Liver (tissue), 9 donors: Measurements from ENCODE around the gene ECM2. TPM values are rescaled to one million over a fixed set of nuclear protein-coding genes. Genes with fewer than 3 reads are reported as not detected.

ENCODE experiments used
- DNase-seq: peaks from one replicate; pipeline ENCODE4 v3.0.0-alpha.2; 2017; ENCODE audit warnings: low spot score
- H3K27ac ChIP-seq, 2 donors: one replicate each; pipeline ENCODE4 v1.7.0; 2013; ENCODE audit warnings: inconsistent platforms in 2 of 2, low read length in 2 of 2, control low read depth in 1 of 2, low read depth in 1 of 2, mild to moderate bottlenecking in 1 of 2
- H3K27me3 ChIP-seq, 4 donors: one replicate each; pipeline versions ENCODE4 v1.6.1 to v1.7.0; 2013; ENCODE audit warnings: low read length in 3 of 4, inconsistent platforms in 1 of 4, mild to moderate bottlenecking in 1 of 4, moderate library complexity in 1 of 4; ENCODE audit not compliant: control insufficient read depth in 4 of 4, insufficient read depth in 4 of 4
- H3K36me3 ChIP-seq, 4 donors: one replicate each; pipeline versions ENCODE4 v1.6.1 to v1.7.0; 2013; ENCODE audit warnings: low read length in 3 of 4, mild to moderate bottlenecking in 3 of 4, low read depth in 1 of 4, moderate library complexity in 1 of 4; ENCODE audit not compliant: control insufficient read depth in 4 of 4, insufficient read depth in 3 of 4
- H3K4me1 ChIP-seq, 4 donors: one replicate each; pipeline versions ENCODE4 v1.6.1 to v1.7.0; 2013; ENCODE audit warnings: low read length in 3 of 4, mild to moderate bottlenecking in 3 of 4, moderate library complexity in 1 of 4; ENCODE audit not compliant: control insufficient read depth in 4 of 4, insufficient read depth in 4 of 4
- H3K4me3 ChIP-seq, 3 donors: one replicate each; pipeline versions ENCODE4 v1.6.1 to v1.7.0; 2013; ENCODE audit warnings: low read length in 3 of 3, control low read depth in 1 of 3, low read depth in 1 of 3, mild to moderate bottlenecking in 1 of 3
- H3K9ac ChIP-seq, 2 donors: one replicate each; pipeline ENCODE4 v1.7.0; 2013; ENCODE audit warnings: low read length in 2 of 2, mild to moderate bottlenecking in 2 of 2, moderate library complexity in 2 of 2, control low read depth in 1 of 2, low read depth in 1 of 2
- H3K9me3 ChIP-seq, 4 donors: one replicate each; pipeline versions ENCODE4 v1.6.1 to v1.7.0; 2013; ENCODE audit warnings: low read length in 3 of 4; ENCODE audit not compliant: control insufficient read depth in 4 of 4
- EGR1 ChIP-seq, 2 donors: IDR thresholded peaks; 2 replicates each; pipeline ENCODE4 v1.6.1; 2016 to 2018; ENCODE audit warnings: antibody characterized with exemption in 2 of 2, low read depth in 2 of 2
- FOXA1 ChIP-seq: IDR thresholded peaks from 2 replicates; pipeline ENCODE4 v1.6.1; 2016; ENCODE audit warnings: antibody characterized with exemption
- FOXA2 ChIP-seq: IDR thresholded peaks from 2 replicates; pipeline ENCODE4 v1.6.1; 2016; ENCODE audit warnings: antibody characterized with exemption
- GABPA ChIP-seq, 2 donors: IDR thresholded peaks in 1 of 2; conservative IDR thresholded peaks in 1 of 2; 2 replicates each; pipeline ENCODE4 v1.6.1; 2016; ENCODE audit warnings: antibody characterized with exemption in 2 of 2, mild to moderate bottlenecking in 1 of 2, moderate library complexity in 1 of 2
- HNF4A ChIP-seq, 2 donors: conservative IDR thresholded peaks; 2 replicates each; pipeline ENCODE4 v1.6.1; 2016; ENCODE audit warnings: antibody characterized with exemption in 2 of 2, mild to moderate bottlenecking in 2 of 2
- HNF4G ChIP-seq: IDR thresholded peaks from 2 replicates; pipeline ENCODE4 v1.6.1; 2016; ENCODE audit warnings: antibody characterized with exemption
- JUND ChIP-seq, 2 donors: IDR thresholded peaks; 2 replicates each; pipeline ENCODE4 v1.6.1; 2016; ENCODE audit warnings: antibody characterized with exemption in 2 of 2
- NR2F2 ChIP-seq: IDR thresholded peaks from 2 replicates; pipeline ENCODE4 v1.6.1; 2016; ENCODE audit warnings: antibody characterized with exemption
- RAD21 ChIP-seq, 2 donors: IDR thresholded peaks; 2 replicates each; pipeline ENCODE4 v1.6.1; 2016; ENCODE audit warnings: antibody characterized with exemption in 2 of 2, mild to moderate bottlenecking in 2 of 2
- RXRA ChIP-seq, 2 donors: IDR thresholded peaks; 2 replicates each; pipeline ENCODE4 v1.6.1; 2017 to 2018; ENCODE audit warnings: antibody characterized with exemption in 2 of 2, mild to moderate bottlenecking in 1 of 2
- SP1 ChIP-seq: IDR thresholded peaks from 2 replicates; pipeline ENCODE4 v1.6.1; 2018; ENCODE audit warnings: antibody characterized with exemption, mild to moderate bottlenecking
- TAF1 ChIP-seq: conservative IDR thresholded peaks from 2 replicates; pipeline ENCODE4 v1.6.1; 2016; ENCODE audit warnings: antibody characterized with exemption, mild to moderate bottlenecking
- YY1 ChIP-seq: IDR thresholded peaks from 2 replicates; pipeline ENCODE4 v1.6.1; 2016; ENCODE audit warnings: antibody characterized with exemption, mild to moderate bottlenecking
- WGBS: extraction: QIAGEN DNeasy Blood & Tissue Kit; methylation state at CpG from one replicate; pipeline ENCODE4 v1.1.7; 2013; 5-methylcytosine and 5-hydroxymethylcytosine counted together
- polyA plus RNA-seq, 2 donors: library from polyadenylated mRNA; stranded (reverse) in 1 of 2; unstranded in 1 of 2; fragments of 200-250 nt in 1 of 2; fragments of >200 nt in 1 of 2; fragmentation: Nextera tagmentation in 1 of 2; extraction: Ambion mirVana in 1 of 2; gene quantifications; one replicate each; pipeline versions ENCODE4 v1.2.1 to v1.2.3, GENCODE V29; 2013 to 2015
- total RNA-seq, 2 donors: library from RNA; depleted of rRNA; stranded (reverse); fragments of >200 nt; gene quantifications; one replicate each; pipeline ENCODE4 v1.2.3, GENCODE V29; 2014
- TF ChIP-seq, protein P1 (sequence below): fragments of 150-350 bp; IDR thresholded peaks from 2 replicates; pipeline ENCODE4 v1.5.1; 2017; ENCODE audit warnings: improper control_type of control experiment, low read depth, low read length; ENCODE audit not compliant: missing input control
- TF ChIP-seq, protein P2 (sequence below): IDR thresholded peaks from 2 replicates; pipeline ENCODE4 v1.6.1; 2016; ENCODE audit warnings: antibody characterized with exemption
- TF ChIP-seq, protein P3 (sequence below): IDR thresholded peaks from 2 replicates; pipeline ENCODE4 v1.6.1; 2016; ENCODE audit warnings: antibody characterized with exemption
- TF ChIP-seq, protein P4 (sequence below): IDR thresholded peaks from 2 replicates; pipeline ENCODE4 v1.6.1; 2016; ENCODE audit warnings: antibody characterized with exemption, mild to moderate bottlenecking
- donor health status: healthy.
- donor health status: healthy.
- donor health status: healthy.
- donor health status: healthy.
- donor health status: healthy.

ECM2 gene
- total and polyA plus RNA-seq, 4 donors = 11.6 to 42.0 (median 15.3) TPM

DNA sequence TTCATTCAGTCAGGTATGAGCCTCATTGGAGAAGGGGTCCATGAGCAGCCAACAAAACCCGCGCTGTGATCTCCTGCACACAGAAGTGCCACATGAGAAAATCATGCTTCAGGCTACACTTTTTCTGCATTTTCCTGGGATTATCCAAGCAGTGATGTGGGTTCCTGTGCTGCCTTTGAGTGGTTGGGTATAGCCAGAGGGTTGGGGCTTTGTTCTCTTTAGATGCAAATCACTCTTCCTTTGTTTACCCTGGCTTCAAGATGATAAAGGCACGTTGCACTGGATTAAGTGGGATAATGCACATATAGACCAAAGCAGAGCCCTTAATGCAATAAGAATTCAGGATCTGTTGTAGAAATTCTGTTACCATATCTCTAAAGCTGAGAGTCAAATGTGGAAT lies 18.7 kb downstream of the ECM2 start:
- Histone ChIP-seq H3K4me1 (no peaks in the 10 kb centered on the region), H3K4me3 (no peak overlapping the region), H3K9me3 (no peaks in the 10 kb centered on the region), H3K9ac (no peak overlapping the region), H3K36me3 (peaks cover 1 to 11% (median 10%) of the 10 kb centered on the region in 4 donors), H3K27ac (no peak overlapping the region), H3K27me3 (no peaks in the 10 kb centered on the region)
- TF ChIP-seq EGR1 (IDR thresholded peaks at IDR 0.05; ENCODE audit: low read depth in 2 of 2) = no peak
- TF ChIP-seq HNF4A (conservative IDR thresholded peaks at IDR 0.05) = no peak
- TF ChIP-seq NR2F2 = no peak
- no peak for TF ChIP-seq RXRA (IDR thresholded peaks at IDR 0.05)
- TF ChIP-seq, protein P1, sequence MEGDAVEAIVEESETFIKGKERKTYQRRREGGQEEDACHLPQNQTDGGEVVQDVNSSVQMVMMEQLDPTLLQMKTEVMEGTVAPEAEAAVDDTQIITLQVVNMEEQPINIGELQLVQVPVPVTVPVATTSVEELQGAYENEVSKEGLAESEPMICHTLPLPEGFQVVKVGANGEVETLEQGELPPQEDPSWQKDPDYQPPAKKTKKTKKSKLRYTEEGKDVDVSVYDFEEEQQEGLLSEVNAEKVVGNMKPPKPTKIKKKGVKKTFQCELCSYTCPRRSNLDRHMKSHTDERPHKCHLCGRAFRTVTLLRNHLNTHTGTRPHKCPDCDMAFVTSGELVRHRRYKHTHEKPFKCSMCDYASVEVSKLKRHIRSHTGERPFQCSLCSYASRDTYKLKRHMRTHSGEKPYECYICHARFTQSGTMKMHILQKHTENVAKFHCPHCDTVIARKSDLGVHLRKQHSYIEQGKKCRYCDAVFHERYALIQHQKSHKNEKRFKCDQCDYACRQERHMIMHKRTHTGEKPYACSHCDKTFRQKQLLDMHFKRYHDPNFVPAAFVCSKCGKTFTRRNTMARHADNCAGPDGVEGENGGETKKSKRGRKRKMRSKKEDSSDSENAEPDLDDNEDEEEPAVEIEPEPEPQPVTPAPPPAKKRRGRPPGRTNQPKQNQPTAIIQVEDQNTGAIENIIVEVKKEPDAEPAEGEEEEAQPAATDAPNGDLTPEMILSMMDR = no peak
- TF ChIP-seq SP1 = no peak
- no peak for TF ChIP-seq JUND (IDR thresholded peaks at IDR 0.05)
- no peak for TF ChIP-seq GABPA (IDR thresholded peaks at IDR 0.05 in 1 of 2, conservative IDR thresholded peaks at IDR 0.05 in 1 of 2)
- TF ChIP-seq, protein P2, sequence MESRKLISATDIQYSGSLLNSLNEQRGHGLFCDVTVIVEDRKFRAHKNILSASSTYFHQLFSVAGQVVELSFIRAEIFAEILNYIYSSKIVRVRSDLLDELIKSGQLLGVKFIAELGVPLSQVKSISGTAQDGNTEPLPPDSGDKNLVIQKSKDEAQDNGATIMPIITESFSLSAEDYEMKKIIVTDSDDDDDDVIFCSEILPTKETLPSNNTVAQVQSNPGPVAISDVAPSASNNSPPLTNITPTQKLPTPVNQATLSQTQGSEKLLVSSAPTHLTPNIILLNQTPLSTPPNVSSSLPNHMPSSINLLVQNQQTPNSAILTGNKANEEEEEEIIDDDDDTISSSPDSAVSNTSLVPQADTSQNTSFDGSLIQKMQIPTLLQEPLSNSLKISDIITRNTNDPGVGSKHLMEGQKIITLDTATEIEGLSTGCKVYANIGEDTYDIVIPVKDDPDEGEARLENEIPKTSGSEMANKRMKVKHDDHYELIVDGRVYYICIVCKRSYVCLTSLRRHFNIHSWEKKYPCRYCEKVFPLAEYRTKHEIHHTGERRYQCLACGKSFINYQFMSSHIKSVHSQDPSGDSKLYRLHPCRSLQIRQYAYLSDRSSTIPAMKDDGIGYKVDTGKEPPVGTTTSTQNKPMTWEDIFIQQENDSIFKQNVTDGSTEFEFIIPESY = no peak
- no peak for TF ChIP-seq HNF4G
- TF ChIP-seq, protein P3, sequence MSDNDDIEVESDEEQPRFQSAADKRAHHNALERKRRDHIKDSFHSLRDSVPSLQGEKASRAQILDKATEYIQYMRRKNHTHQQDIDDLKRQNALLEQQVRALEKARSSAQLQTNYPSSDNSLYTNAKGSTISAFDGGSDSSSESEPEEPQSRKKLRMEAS = no peak
- no peak for TF ChIP-seq YY1
- TF ChIP-seq TAF1 = no peak
- no peak for TF ChIP-seq RAD21 (IDR thresholded peaks at IDR 0.05)
- TF ChIP-seq, protein P4, sequence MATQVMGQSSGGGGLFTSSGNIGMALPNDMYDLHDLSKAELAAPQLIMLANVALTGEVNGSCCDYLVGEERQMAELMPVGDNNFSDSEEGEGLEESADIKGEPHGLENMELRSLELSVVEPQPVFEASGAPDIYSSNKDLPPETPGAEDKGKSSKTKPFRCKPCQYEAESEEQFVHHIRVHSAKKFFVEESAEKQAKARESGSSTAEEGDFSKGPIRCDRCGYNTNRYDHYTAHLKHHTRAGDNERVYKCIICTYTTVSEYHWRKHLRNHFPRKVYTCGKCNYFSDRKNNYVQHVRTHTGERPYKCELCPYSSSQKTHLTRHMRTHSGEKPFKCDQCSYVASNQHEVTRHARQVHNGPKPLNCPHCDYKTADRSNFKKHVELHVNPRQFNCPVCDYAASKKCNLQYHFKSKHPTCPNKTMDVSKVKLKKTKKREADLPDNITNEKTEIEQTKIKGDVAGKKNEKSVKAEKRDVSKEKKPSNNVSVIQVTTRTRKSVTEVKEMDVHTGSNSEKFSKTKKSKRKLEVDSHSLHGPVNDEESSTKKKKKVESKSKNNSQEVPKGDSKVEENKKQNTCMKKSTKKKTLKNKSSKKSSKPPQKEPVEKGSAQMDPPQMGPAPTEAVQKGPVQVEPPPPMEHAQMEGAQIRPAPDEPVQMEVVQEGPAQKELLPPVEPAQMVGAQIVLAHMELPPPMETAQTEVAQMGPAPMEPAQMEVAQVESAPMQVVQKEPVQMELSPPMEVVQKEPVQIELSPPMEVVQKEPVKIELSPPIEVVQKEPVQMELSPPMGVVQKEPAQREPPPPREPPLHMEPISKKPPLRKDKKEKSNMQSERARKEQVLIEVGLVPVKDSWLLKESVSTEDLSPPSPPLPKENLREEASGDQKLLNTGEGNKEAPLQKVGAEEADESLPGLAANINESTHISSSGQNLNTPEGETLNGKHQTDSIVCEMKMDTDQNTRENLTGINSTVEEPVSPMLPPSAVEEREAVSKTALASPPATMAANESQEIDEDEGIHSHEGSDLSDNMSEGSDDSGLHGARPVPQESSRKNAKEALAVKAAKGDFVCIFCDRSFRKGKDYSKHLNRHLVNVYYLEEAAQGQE = no peak
- no peak for TF ChIP-seq FOXA1
- no peak for TF ChIP-seq FOXA2
- WGBS = 91% methylated on average over 3 of the region's 3 CpGs
- no peak for DNase-seq

DNA sequence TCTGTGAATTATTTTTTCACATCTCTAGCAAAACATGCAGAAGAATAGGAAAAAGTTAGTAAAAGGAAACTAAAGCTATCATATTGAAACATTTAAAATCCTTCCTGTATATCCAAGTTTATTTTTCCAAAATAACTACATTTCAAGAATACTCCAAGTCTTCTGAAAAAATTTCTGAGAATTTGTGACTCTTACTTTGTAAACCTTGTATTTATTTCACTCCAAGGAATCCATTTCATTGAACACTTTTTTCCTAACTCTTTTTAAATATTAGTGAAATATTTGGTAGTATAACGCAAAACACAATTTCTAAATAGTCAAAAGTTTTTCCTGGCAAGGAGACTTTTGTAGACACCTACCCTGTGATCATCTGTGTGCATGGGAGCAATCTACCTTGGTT lies 19.3 kb downstream of the ECM2 start:
- TF ChIP-seq NR2F2 = no peak
- no peak for TF ChIP-seq HNF4A (conservative IDR thresholded peaks at IDR 0.05)
- TF ChIP-seq, protein P4 = no peak
- TF ChIP-seq EGR1 (IDR thresholded peaks at IDR 0.05; ENCODE audit: low read depth in 2 of 2) = no peak
- TF ChIP-seq YY1 = no peak
- no peak for TF ChIP-seq TAF1
- no peak for TF ChIP-seq FOXA2
- TF ChIP-seq GABPA (IDR thresholded peaks at IDR 0.05 in 1 of 2, conservative IDR thresholded peaks at IDR 0.05 in 1 of 2) = no peak
- TF ChIP-seq, protein P1 = no peak
- TF ChIP-seq RXRA (IDR thresholded peaks at IDR 0.05) = no peak
- TF ChIP-seq RAD21 (IDR thresholded peaks at IDR 0.05) = no peak
- TF ChIP-seq SP1 = no peak
- Histone ChIP-seq H3K27ac (no peak overlapping the region), H3K4me1 (no peaks in the 10 kb centered on the region), H3K27me3 (no peaks in the 10 kb centered on the region), H3K9me3 (no peaks in the 10 kb centered on the region), H3K9ac (no peak overlapping the region), H3K4me3 (no peak overlapping the region), H3K36me3 (peaks cover 1 to 11% (median 10%) of the 10 kb centered on the region in 4 donors)
- DNase-seq = no peak
- 99% methylated on average over 1 of the region's 1 CpG for WGBS
